HG03460 (cell line): ENCODE results near the gene SMIM32.

Experiments used
- ATAC-seq: cut with Tn5 transposase; IDR thresholded peaks from one replicate; pipeline ENCODE4 v1.9.1; 2021; ENCODE audit not compliant: unreplicated experiment

SMIM32 gene

GRCh38 chr5:136208916-136209315 lies 16.0 kb upstream of the SMIM32 start:
- ATAC-seq, result no peak

GRCh38 chr5:136207631-136208030 lies 14.7 kb upstream of the SMIM32 start:
- no peak for ATAC-seq

- ATAC-seq, result no peak
Observed at GRCh38 chr5:136206361-136206760, 13.4 kb upstream of the SMIM32 start.

GRCh38 chr5:136205941-136206340 lies 13.0 kb upstream of the SMIM32 start:
- no peak for ATAC-seq

- no peak for ATAC-seq
Observed at GRCh38 chr5:136205061-136205702, 12.2 kb upstream of the SMIM32 start.

GRCh38 chr5:136203303-136203922 lies 10.5 kb upstream of the SMIM32 start:
- ATAC-seq, result no peak

- ATAC-seq, result no peak
Observed at GRCh38 chr5:136202469-136203205, 9.7 kb upstream of the SMIM32 start.

GRCh38 chr5:136201870-136202269 lies 8.9 kb upstream of the SMIM32 start:
- ATAC-seq, result no peak

- ATAC-seq, result no peak
Observed at GRCh38 chr5:136200761-136201160, 7.8 kb upstream of the SMIM32 start.

GRCh38 chr5:136200130-136200529 lies 7.2 kb upstream of the SMIM32 start:
- ATAC-seq, result no peak

- ATAC-seq, result no peak
Observed at GRCh38 chr5:136199408-136199807, 6.4 kb upstream of the SMIM32 start.

- ATAC-seq, result no peak
Observed at GRCh38 chr5:136198453-136198852, 5.5 kb upstream of the SMIM32 start.

- ATAC-seq, result no peak
Observed at GRCh38 chr5:136197462-136198142, 4.6 kb upstream of the SMIM32 start.

- ATAC-seq, result no peak
Observed at GRCh38 chr5:136195971-136196820, 3.2 kb upstream of the SMIM32 start.

GRCh38 chr5:136194576-136194975 lies 1.6 kb upstream of the SMIM32 start:
- no peak for ATAC-seq

GRCh38 chr5:136193322-136193935 lies 467 bp upstream of the SMIM32 start:
- ATAC-seq, result no peak

GRCh38 chr5:136192015-136192525 lies 892 bp downstream of the SMIM32 start:
- no peak for ATAC-seq

- no peak for ATAC-seq
Observed at GRCh38 chr5:136191304-136192014, 1.5 kb downstream of the SMIM32 start.

GRCh38 chr5:136190904-136191303 lies 2.1 kb downstream of the SMIM32 start:
- no peak for ATAC-seq
